GM23338 (cell line): ENCODE data around the gene BCO1. TPM values are rescaled to one million over a fixed set of nuclear protein-coding genes. Genes with fewer than 3 reads are reported as not detected.

Experiments used
- ATAC-seq: fragments of 200-7000 bp; cut with Tn5 transposase; 3 replicates; pipeline ENCODE4 v1.9.1; 2020
- DNase-seq: peaks from one replicate; pipeline ENCODE4 v3.0.0-alpha.2; 2015; ENCODE audit warnings: low spot score
- H2AFZ ChIP-seq: fragments of 200-600 bp; sonication (generic); 2 replicates; pipeline ENCODE4 v1.8.0; 2016; ENCODE audit warnings: antibody characterized with exemption, mild to moderate bottlenecking, moderate library complexity
- H3F3A ChIP-seq: fragments of 200-600 bp; sonication (generic); replicated peaks from 2 replicates; pipeline ENCODE4 v1.8.0; 2017; ENCODE audit warnings: antibody characterized with exemption, mixed run types, low read depth
- H3K27ac ChIP-seq: fragments of 200-600 bp; sonication (generic); 2 replicates; pipeline ENCODE4 v1.6.1; 2016; ENCODE audit warnings: low read depth
- H3K27me3 ChIP-seq: fragments of 200-600 bp; sonication (generic); 2 replicates; pipeline ENCODE4 v1.8.0; 2016; ENCODE audit warnings: mild to moderate bottlenecking, mixed run types, moderate library complexity; ENCODE audit not compliant: insufficient read depth
- H3K36me3 ChIP-seq: fragments of 200-600 bp; sonication (generic); 2 replicates; pipeline ENCODE4 v1.8.0; 2016; ENCODE audit warnings: mild to moderate bottlenecking; ENCODE audit not compliant: insufficient read depth
- H3K4me1 ChIP-seq: fragments of 200-600 bp; sonication (generic); 2 replicates; pipeline ENCODE4 v1.8.0; 2016; ENCODE audit warnings: mild to moderate bottlenecking, moderate library complexity; ENCODE audit not compliant: insufficient read depth
- H3K4me2 ChIP-seq: fragments of 200-600 bp; sonication (generic); 2 replicates; pipeline ENCODE4 v1.7.1; 2017; ENCODE audit warnings: mixed run types
- H3K4me3 ChIP-seq: fragments of 200-600 bp; sonication (generic); 2 replicates; pipeline ENCODE4 v1.6.1; 2016; ENCODE audit warnings: mixed run types
- H3K79me2 ChIP-seq: fragments of 200-600 bp; sonication (generic); replicated peaks from 2 replicates; pipeline ENCODE4 v1.8.0; 2017; ENCODE audit warnings: mild to moderate bottlenecking; ENCODE audit not compliant: insufficient read depth
- H3K9me2 ChIP-seq: fragments of 200-600 bp; sonication (generic); 2 replicates; pipeline ENCODE4 v1.8.0; 2017; ENCODE audit not compliant: insufficient read depth
- H4K20me1 ChIP-seq: fragments of 200-600 bp; sonication (generic); replicated peaks from 2 replicates; pipeline ENCODE4 v1.8.0; 2017; ENCODE audit warnings: mild to moderate bottlenecking; ENCODE audit not compliant: insufficient read depth
- H3K27ac Mint-ChIP-seq: 2 replicates; pipeline ENCODE4 v1.8.0; 2020; ENCODE audit warnings: inconsistent platforms, mild to moderate bottlenecking, moderate library complexity, mixed read lengths
- H3K27me3 Mint-ChIP-seq: 3 replicates; pipeline ENCODE4 v1.8.0; 2022; ENCODE audit warnings: low read depth, mild to moderate bottlenecking, moderate library complexity, mixed read lengths, inconsistent platforms; ENCODE audit not compliant: insufficient read depth, poor library complexity
- H3K36me3 Mint-ChIP-seq: 3 replicates; pipeline ENCODE4 v1.8.0; 2021; ENCODE audit warnings: low read depth, mild to moderate bottlenecking, inconsistent platforms, moderate library complexity, mixed read lengths
- H3K4me1 Mint-ChIP-seq: 3 replicates; pipeline ENCODE4 v1.8.0; 2020; ENCODE audit warnings: mild to moderate bottlenecking, inconsistent platforms, mixed read lengths
- H3K4me3 Mint-ChIP-seq: 3 replicates; pipeline ENCODE4 v1.8.0; 2021; ENCODE audit warnings: moderate library complexity, mild to moderate bottlenecking, inconsistent platforms, mixed read lengths
- H3K9me3 Mint-ChIP-seq: 3 replicates; pipeline ENCODE4 v1.8.0; 2020; ENCODE audit warnings: moderate library complexity, mild to moderate bottlenecking, inconsistent platforms, mixed read lengths
- CREB1 ChIP-seq: fragments of 250-450 bp; sonication (Bioruptor Pico); IDR thresholded peaks from 2 replicates; pipeline ENCODE4 v1.5.0; 2020; ENCODE audit warnings: low read depth, mild to moderate bottlenecking, moderate library complexity
- CTCF ChIP-seq, 2 experiments: fragments of 200-600 bp in 1 of 2; sonication (generic) in 1 of 2; conservative IDR thresholded peaks; 2 replicates each; pipeline versions ENCODE4 v1.5.1 to v1.6.1; 2016 to 2017; ENCODE audit warnings: antibody characterized with exemption in 2 of 2, low read depth in 2 of 2, mild to moderate bottlenecking in 2 of 2, moderate library complexity in 1 of 2
- ETS1 ChIP-seq: IDR thresholded peaks from 2 replicates; pipeline ENCODE4 v1.6.1; 2016; ENCODE audit warnings: antibody characterized with exemption
- EZH2 ChIP-seq: fragments of 200-600 bp; sonication (generic); IDR thresholded peaks from one replicate; pipeline ENCODE4 v1.8.0; 2017; ENCODE audit warnings: antibody characterized with exemption, mild to moderate bottlenecking, low read depth; ENCODE audit not compliant: unreplicated experiment
- EZH2phosphoT487 ChIP-seq: fragments of 200-600 bp; sonication (generic); IDR thresholded peaks from one replicate; pipeline ENCODE4 v1.8.1; 2018; ENCODE audit warnings: antibody characterized with exemption; ENCODE audit not compliant: unreplicated experiment
- JUNB ChIP-seq: IDR thresholded peaks from one replicate; pipeline ENCODE4 v1.6.1; 2016; ENCODE audit warnings: antibody characterized with exemption; ENCODE audit not compliant: unreplicated experiment
- NANOG ChIP-seq: IDR thresholded peaks from 2 replicates; pipeline ENCODE4 v1.6.1; 2016; ENCODE audit warnings: antibody characterized with exemption, borderline replicate concordance
- POLR2AphosphoS5 ChIP-seq: IDR thresholded peaks from 2 replicates; pipeline ENCODE4 v1.6.1; 2016; ENCODE audit warnings: antibody characterized with exemption, low read depth
- STAT1 ChIP-seq: IDR thresholded peaks from one replicate; pipeline ENCODE4 v1.6.1; 2016; ENCODE audit warnings: antibody characterized with exemption; ENCODE audit not compliant: unreplicated experiment
- ZNF114 ChIP-seq: fragments of 250-450 bp; sonication (Bioruptor Pico); IDR thresholded peaks from 2 replicates; pipeline ENCODE4 v1.5.0; 2020; ENCODE audit warnings: mild to moderate bottlenecking, moderate library complexity
- ZNF331 ChIP-seq: fragments of 250-450 bp; sonication (Bioruptor Pico); IDR thresholded peaks from 2 replicates; pipeline ENCODE4 v1.5.0; 2020; ENCODE audit warnings: low read depth, mild to moderate bottlenecking, moderate library complexity
- ZNF462 ChIP-seq: fragments of 250-450 bp; sonication (Bioruptor Pico); IDR thresholded peaks from 2 replicates; pipeline ENCODE4 v1.5.0; 2020; ENCODE audit warnings: mild to moderate bottlenecking, moderate library complexity
- polyA plus RNA-seq: library from polyadenylated mRNA; unstranded; fragments of >200 nt; fragmentation: Nextera tagmentation; extraction: Ambion mirVana; gene quantifications from 2 replicates; pipeline ENCODE4 v1.2.1, GENCODE V29; 2016
- total RNA-seq: library from RNA; depleted of rRNA; stranded (reverse); fragments of >200 nt; shearing (Covaris generic); gene quantifications from 2 replicates; pipeline ENCODE4 v1.2.3, GENCODE V29; 2014
- TF ChIP-seq, protein P1 (sequence below): IDR thresholded peaks from one replicate; pipeline ENCODE4 v1.6.1; 2018; ENCODE audit warnings: antibody characterized with exemption; ENCODE audit not compliant: unreplicated experiment

Gene BCO1
- total and polyA plus RNA-seq, 2 experiments from 2014 or later, result 0.28 TPM; not detected in 1

DNA sequence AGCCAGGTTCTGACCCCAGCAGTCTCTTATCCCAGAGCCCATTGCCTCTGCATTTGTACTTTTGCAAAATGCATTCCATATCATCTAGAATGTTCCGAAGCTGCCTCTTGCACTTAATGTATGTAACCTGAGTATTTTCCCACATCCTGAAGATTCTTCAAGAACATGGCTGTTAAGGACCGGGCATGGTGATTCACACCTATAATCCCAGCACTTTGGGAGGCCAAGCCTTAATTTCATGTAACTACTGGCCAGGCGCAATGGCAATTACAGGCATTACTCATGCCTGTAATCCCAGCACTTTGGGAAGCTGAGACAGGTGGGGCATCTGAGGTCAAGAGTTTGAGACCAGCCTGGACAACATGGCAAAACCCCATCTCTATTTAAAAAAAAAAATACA, 44.6 kb downstream of the BCO1 start:
- no peak for DNase-seq
- Mint-ChIP-seq H3K9me3 (no peaks in the 10 kb centered on the region), H3K36me3 (no peaks in the 10 kb centered on the region), H3K4me1 (no peaks in the 10 kb centered on the region), H3K27ac (no peak overlapping the region), H3K4me3 (no peak overlapping the region), H3K27me3 (no peaks in the 10 kb centered on the region)
- Histone ChIP-seq H3K79me2 (no peaks in the 10 kb centered on the region), H3K36me3 (no peaks in the 10 kb centered on the region), H3K9me2 (peaks cover 4% of the 10 kb centered on the region; the same call in 1 of the 2 replicates), H3F3A (no peaks in the 10 kb centered on the region), H3K4me3 (no peak overlapping the region), H3K4me1 (no peaks in the 10 kb centered on the region), H3K4me2 (no peak overlapping the region), H3K27ac (no peak overlapping the region), H2AFZ (no peak overlapping the region), H3K27me3 (no peaks in the 10 kb centered on the region), H4K20me1 (no peaks in the 10 kb centered on the region)
- no peak for ATAC-seq
- no peak for TF ChIP-seq POLR2AphosphoS5
- TF ChIP-seq ZNF462 (CRISPR knock-in tag), result no peak
- TF ChIP-seq JUNB, result no peak
- no peak for TF ChIP-seq EZH2phosphoT487
- TF ChIP-seq CREB1 (CRISPR knock-in tag), result no peak
- no peak for TF ChIP-seq CTCF (conservative IDR thresholded peaks at IDR 0.05; ENCODE audit: low read depth in 2 of 2)
- no peak for TF ChIP-seq STAT1
- no peak for TF ChIP-seq EZH2
- TF ChIP-seq, protein P1, sequence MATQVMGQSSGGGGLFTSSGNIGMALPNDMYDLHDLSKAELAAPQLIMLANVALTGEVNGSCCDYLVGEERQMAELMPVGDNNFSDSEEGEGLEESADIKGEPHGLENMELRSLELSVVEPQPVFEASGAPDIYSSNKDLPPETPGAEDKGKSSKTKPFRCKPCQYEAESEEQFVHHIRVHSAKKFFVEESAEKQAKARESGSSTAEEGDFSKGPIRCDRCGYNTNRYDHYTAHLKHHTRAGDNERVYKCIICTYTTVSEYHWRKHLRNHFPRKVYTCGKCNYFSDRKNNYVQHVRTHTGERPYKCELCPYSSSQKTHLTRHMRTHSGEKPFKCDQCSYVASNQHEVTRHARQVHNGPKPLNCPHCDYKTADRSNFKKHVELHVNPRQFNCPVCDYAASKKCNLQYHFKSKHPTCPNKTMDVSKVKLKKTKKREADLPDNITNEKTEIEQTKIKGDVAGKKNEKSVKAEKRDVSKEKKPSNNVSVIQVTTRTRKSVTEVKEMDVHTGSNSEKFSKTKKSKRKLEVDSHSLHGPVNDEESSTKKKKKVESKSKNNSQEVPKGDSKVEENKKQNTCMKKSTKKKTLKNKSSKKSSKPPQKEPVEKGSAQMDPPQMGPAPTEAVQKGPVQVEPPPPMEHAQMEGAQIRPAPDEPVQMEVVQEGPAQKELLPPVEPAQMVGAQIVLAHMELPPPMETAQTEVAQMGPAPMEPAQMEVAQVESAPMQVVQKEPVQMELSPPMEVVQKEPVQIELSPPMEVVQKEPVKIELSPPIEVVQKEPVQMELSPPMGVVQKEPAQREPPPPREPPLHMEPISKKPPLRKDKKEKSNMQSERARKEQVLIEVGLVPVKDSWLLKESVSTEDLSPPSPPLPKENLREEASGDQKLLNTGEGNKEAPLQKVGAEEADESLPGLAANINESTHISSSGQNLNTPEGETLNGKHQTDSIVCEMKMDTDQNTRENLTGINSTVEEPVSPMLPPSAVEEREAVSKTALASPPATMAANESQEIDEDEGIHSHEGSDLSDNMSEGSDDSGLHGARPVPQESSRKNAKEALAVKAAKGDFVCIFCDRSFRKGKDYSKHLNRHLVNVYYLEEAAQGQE, result no peak
- no peak for TF ChIP-seq NANOG
- TF ChIP-seq ZNF114 (CRISPR knock-in tag), result no peak
- no peak for TF ChIP-seq ETS1
- TF ChIP-seq ZNF331 (CRISPR knock-in tag), result no peak
